CD4-positive, alpha-beta T cell treated with Interleukin-15 for 1 hour (primary cell): ENCODE measurements around the gene GRK4.
"Not testable (repeated sequence)": the region's sequence is repeated elsewhere in the genome, so short reads cannot be mapped to it uniquely, and the experiment has no call there.

Experiments
- DNase-seq: peaks from one replicate; pipeline ENCODE4 v3.0.0-alpha.2; 2020

The GRK4 gene

DNA sequence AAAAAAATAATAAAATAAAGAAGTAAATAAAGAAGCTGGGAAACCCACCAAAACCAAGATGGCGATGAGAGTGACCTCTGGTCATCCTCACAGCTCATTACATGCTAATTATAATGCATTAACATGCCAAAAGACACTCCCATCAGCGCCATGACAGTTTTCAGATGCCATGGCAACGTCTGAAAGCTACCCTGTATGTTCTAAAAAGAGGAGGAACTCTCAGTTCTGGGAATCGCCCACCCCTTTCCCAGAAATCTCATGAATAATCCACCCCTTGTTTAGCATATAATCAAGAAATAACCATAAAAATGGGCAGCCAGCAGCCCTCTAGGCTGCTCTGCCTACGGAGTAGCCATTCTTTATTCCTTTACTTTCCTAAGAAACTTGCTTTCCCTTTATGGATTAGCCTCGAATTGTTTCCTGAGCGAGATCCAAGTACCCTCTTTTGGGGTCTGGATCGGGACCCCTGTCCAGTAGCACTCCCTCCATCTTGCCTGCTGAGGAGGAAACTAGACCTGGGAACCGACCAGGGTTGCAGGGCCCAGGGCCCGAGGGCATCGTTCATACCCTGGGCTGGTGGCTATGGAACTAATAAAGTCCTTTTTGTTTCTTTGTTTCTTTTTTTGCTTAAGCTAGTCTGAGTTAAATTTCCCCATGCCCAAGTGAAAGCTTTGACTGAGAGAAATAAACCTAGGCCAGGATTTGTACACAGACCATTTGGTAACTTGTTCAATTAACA is 80.1 kb downstream of the GRK4 start:
- no peak for DNase-seq

- DNase-seq: peak; percentile 92
Measured at GRCh38 chr4:3044870-3045819, 81.8 kb downstream of the GRK4 start.

DNA sequence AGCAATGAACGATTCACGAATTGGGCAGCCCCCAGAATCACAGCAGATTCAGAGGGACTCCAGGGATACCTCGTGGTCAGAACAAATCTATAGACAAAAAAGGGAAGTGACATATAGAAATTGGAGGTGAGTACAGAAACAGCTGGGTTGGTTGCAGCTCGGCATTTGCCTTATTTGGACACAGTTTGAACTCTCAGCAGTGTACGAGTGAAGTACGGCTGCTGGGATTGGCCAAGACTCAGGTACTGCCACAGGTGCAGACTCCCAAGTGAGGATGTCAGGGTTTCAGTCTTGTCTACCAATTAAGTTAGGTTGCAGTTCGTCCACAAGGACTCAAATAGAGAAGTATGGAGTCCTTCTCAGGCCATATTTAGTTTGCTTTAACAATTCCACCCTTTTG is 82.8 kb downstream of the GRK4 start:
- peak; percentile 53 for DNase-seq

DNA sequence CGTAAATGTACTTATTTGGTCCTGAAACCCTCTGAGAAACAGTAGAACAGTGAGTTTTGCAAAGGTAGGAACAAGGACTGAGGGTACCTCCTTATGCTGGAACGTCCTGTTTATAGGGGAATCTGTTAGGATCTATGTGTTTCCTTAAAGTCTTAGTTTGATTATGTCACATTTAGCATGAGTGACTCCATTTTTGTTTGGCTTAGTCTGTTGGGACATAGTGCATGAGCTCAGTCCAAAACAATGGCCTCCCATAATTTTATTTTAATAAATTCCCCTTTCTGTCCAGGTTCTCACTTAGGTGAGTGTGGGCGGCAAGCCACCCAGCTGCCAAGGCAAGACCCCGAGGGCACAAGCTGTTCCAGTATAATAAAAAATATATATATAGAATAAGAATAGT is 83.3 kb downstream of the GRK4 start:
- no peak for DNase-seq

- DNase-seq: peak; percentile 93
Measured at GRCh38 chr4:3047464-3048286, 84.3 kb downstream of the GRK4 start.

DNA sequence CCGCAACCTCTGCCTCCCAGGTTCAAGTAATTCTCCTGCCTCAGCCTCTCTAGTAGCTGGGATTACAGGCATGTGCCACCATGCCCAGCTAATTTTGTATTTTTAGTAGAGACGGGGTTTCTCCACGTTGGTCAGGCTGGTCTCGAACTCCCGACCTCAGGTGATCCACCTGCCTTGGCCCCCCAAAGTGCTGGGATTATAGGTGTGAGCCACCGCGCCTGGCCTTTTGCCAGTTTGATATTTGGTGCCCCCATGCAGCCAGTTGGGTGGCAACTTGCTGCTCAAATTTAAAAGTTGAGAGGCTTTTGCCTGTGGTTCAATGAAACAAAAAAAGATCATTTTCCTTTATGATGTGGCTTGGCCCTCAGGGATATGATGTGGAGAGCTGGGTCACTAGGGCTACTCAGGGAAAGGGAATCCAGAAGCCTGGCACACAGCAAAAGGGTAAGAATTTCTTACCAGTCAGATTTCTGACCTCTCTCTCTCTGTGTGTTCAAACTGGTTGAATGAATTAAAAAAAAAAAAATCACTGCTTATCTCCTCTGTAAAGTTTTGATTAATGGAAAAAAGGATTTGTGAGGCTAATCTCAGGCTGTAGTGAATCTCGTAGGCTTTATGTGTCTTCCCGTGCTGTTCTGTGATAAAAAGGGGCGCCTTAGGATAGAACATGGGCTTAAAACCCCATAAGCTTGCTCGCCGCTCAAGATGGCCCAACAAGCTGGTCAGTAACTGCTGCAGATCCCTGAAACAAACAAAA is 87.9 kb downstream of the GRK4 start:
- not testable (repeated sequence) for DNase-seq

DNA sequence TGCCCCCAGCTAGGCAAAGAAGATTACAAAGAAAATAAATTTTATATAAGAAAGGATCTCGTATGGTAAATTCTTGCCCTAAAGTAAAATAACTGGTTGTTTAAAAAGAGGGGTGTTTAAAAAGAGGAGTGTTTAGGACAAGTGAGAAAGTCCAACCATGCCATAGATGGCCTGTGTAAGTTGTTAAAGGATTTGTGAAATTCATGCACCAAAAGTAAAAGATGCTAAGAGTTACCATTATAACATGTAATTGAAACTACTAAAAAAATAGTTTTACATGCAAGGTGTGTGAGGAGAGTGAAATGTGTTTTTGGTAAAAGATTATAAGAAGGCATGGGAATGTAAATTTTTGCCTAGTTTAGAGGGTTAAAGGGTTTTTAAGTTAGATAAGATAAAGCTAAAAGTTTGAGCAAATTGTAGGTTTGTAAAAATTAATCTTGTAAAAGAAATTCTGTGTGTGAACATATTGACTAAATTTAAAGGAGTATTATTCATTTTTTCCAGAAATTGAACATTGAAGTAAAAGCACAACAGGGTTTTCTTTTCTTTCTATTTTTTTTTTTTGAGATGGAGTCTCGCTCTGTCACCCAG is 90.9 kb downstream of the GRK4 start:
- DNase-seq: no peak

DNA sequence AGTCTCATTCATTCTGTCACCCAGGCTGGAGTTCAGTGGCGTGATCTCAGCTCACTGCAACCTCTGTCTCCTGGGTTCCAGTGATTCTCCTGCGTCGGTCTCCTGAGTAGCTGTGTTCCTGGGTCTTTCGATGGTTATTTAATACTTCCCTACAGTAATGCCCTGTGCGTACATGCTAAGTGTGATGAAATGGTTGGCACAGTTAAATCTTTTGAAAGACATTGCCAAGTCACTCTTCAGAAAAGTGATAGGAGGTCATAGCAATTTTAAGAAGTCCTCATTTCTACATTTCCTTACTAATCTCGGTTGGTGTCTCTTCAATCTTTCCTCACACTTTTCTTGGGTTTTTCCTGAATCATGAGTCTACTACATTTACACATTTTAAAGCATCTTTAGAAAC is 96.6 kb downstream of the GRK4 start:
- DNase-seq: no peak

- no peak for DNase-seq
Measured at GRCh38 chr4:3060946-3061345, 97.6 kb downstream of the GRK4 start.

GRCh38 chr4:3062471-3062870 is 99.1 kb downstream of the GRK4 start:
- no peak for DNase-seq

DNA sequence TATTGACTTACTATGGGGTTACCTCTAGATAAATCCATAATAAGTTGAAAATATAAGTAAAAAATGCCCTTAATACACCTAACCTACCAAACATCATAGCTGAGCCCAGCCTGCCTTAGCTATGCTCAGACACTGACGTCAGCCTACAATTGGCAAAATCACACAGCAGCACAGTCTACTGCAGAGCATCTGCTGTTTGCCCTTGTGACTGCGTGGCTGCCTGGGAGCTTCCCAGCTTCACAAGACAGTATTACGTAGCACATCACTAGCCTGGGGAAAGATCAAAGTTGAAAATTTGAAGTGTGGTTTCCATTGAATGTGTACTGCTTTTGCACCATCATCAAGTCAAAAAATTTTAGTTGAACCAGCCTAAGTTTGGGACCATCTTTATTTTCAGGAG is 102.2 kb downstream of the GRK4 start:
- DNase-seq: no peak

DNA sequence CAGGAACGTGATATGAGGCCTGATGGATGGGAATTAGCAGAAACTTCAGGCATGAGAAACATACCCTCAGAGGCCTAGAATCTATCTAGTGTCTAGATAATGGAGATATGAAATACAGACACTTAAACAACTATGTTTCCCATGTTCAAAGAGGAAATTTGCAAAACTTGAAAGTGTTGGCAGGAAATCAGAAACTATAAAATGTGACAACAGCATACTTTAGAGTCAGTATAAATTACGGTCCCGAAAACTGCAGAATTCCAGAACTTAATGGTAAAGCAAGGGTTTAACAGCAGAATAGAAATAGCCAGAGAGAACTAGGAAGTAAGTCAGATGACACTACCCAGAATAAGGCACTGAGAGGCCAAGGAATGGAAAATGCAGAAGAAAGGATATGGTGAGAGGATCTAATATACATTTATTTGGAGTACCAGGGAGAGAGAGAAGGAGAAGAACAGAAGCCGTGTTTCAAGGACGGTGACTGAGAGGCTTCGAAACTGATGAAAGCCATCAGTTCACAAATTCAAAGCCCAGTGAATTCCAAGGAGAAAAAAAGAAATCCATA is 103.5 kb downstream of the GRK4 start:
- DNase-seq: no peak

- no peak for DNase-seq
Measured at GRCh38 chr4:3067473-3068001, 104.2 kb downstream of the GRK4 start.

DNA sequence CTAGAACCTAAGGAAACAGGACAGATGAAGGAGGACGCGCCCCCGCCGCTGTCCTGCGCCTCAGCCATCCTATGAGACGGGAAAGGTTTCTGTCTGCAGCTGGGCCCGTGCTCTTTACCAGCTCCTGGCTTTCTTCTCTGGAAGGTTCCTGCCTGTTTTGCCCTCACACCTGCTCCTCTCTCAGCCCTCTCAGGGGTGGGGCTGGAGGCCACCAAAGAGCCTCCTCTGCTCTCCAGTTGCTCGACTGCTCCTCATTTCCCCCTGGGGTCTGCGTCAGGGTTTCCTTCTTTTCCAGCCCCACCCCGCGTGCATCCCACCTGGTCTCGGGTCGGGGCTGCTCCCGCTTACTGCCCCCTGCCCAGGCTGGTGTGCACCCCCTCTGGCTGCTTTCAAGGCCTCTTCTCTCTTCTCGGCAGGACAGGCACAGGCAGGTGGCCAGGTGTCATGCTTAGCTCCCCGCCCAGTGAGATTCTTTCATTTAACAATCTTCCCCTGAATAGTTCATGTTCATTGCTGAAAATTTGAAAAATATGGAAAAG is 106.4 kb downstream of the GRK4 start:
- DNase-seq: no peak

DNA sequence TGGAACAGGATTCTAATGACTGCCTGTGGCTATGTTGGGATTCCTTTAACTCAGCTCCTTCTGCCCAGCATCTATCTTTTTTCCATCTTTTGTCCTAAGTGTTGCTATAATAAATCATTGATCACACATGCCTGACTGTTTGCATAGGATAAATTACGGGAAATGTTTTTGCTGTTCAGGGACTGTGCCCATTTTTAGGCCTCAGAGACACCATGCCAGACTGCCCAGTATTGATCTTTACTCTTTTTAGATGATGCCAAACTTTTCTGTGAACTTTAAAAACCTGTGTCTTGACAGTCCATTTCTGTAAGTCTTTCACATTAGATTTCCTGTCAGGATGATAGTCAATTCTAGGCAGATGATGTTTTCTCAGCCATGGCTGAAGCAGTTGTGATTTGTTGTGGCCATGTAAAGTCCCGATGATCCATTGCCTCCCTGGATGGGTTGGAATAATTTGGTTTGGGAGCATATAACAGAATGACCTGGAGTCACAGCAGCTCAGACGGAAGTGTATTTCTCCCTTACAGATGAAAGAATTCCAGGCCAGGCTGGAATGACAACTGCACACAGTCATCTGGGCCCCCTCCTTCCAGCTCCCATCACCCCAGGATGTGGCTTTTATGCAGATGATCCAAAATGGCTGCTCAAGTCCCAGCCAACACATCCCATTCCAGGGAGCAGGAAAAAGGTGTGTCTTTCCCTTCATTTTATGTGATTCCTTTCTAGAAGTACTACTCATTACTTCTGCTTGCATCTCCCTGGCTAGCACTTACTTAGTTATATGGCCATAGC is 107.5 kb downstream of the GRK4 start:
- no peak for DNase-seq

DNA sequence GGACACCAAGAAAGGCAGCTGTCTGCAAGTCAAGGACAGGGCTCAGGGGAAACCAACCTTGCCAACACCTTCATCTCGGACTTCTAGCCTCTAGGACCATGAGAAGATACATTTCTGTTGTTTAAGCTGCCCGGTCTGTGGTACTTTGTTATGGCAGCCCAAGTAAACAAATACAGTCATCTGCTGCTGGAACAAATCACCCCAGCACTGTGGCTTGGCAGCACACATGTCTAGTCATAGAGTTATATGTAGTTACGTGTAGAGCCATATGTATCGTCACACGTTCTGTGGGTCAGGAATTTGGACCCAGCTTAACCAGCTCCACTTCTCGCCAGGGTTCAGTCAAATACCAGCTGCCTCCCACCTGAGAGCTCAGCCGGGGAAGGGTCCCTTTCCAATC is 108.4 kb downstream of the GRK4 start:
- DNase-seq: no peak

GRCh38 chr4:3073158-3074077 is 110.0 kb downstream of the GRK4 start:
- no peak for DNase-seq

DNA sequence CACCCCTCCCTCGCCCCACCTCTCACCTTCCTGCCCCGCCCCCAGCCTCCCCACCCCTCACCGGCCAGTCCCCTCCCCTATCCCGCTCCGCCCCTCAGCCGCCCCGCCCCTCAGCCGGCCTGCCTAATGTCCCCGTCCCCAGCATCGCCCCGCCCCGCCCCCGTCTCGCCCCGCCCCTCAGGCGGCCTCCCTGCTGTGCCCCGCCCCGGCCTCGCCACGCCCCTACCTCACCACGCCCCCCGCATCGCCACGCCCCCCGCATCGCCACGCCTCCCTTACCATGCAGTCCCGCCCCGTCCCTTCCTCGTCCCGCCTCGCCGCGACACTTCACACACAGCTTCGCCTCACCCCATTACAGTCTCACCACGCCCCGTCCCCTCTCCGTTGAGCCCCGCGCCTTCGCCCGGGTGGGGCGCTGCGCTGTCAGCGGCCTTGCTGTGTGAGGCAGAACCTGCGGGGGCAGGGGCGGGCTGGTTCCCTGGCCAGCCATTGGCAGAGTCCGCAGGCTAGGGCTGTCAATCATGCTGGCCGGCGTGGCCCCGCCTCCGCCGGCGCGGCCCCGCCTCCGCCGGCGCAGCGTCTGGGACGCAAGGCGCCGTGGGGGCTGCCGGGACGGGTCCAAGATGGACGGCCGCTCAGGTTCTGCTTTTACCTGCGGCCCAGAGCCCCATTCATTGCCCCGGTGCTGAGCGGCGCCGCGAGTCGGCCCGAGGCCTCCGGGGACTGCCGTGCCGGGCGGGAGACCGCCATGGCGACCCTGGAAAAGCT is 110.9 kb downstream of the GRK4 start, which contains the start of the genes HTT and HTT-AS:
TSS of gene HTT (plus strand) at position 604 of the 768 bp plus-strand sequence. CDS start at position 749, 145 bp downstream.
TSS of gene HTT-AS (minus strand) at position 461 of the 768 bp plus-strand sequence.
- DNase-seq: peak; percentile 96
